ENCODE data around the gene SS18L1. TPM values are rescaled to one million over a fixed set of nuclear protein-coding genes. Genes with fewer than 3 reads are reported as not detected.

SS18L1 gene
- total RNA-seq, 6 donors from 2014 or later = 12.2 to 70.8 (median 19.7) TPM

DNA sequence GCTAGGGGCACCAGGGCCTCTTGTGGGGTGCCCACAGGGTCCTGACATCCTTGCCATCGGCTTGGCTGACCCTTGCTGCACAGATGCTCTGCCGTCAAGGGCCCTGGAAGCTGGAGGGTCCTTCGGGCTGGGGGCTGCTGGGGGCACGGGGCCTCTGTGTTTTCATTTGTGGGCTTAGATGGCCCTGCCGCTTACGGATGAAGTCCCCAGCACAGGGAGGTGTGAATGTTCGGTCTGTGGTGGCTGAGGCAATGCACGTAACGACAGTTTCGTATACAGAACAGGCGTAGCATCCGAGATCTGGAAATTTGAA, 14.5 kb downstream of the SS18L1 start:
- Histone ChIP-seq H3K27ac (no peak overlapping the region), H3K4me1 (peaks cover 0 to 10% (median 1%) of the 10 kb centered on the region in 4 donors), H3K27me3 (no peaks in the 10 kb centered on the region), H3K4me3 (no peak overlapping the region), H3K36me3 (peaks cover 0 to 48% (median 31%) of the 10 kb centered on the region in 4 donors), H3K9me3 (no peaks in the 10 kb centered on the region)
- 94 to 99% methylated on average over 8 to 9 of the region's 12 CpGs for WGBS, 2 donors
- no peak for DNase-seq
- TF ChIP-seq POLR2A (IDR thresholded peaks at IDR 0.05) (no peak), POLR2AphosphoS5 (IDR thresholded peaks at IDR 0.05) (no peak), EP300 (IDR thresholded peaks at IDR 0.05) (no peak)
- TF ChIP-seq, protein P1, sequence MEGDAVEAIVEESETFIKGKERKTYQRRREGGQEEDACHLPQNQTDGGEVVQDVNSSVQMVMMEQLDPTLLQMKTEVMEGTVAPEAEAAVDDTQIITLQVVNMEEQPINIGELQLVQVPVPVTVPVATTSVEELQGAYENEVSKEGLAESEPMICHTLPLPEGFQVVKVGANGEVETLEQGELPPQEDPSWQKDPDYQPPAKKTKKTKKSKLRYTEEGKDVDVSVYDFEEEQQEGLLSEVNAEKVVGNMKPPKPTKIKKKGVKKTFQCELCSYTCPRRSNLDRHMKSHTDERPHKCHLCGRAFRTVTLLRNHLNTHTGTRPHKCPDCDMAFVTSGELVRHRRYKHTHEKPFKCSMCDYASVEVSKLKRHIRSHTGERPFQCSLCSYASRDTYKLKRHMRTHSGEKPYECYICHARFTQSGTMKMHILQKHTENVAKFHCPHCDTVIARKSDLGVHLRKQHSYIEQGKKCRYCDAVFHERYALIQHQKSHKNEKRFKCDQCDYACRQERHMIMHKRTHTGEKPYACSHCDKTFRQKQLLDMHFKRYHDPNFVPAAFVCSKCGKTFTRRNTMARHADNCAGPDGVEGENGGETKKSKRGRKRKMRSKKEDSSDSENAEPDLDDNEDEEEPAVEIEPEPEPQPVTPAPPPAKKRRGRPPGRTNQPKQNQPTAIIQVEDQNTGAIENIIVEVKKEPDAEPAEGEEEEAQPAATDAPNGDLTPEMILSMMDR (IDR thresholded peaks at IDR 0.05) = no peak
- ATAC-seq (ENCODE audit: low FRiP score in 2 of 2) = no peak

DNA sequence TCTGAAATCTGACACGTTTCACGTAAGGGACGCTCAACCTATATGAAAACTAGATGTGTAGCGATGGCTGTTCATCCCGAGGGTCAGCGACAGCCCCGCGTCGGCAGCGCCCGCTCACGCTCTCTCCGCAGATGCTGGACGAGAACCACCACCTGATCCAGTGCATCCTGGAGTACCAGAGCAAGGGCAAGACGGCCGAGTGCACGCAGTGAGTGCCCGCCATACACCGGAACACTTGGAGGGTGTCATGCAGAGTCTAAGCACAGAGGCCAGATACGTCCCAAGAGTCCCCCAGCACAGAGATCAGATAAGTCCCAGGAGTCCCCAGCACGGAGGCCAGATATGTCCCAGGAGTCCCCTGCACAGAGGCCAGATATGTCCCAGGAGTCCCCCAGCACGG, 15.0 kb downstream of the SS18L1 start:
- Histone ChIP-seq H3K4me3 (no peak overlapping the region), H3K27me3 (no peaks in the 10 kb centered on the region), H3K27ac (no peak overlapping the region), H3K9me3 (no peaks in the 10 kb centered on the region), H3K4me1 (peaks cover 0 to 10% (median 1%) of the 10 kb centered on the region in 4 donors), H3K36me3 (peaks cover 0 to 53% (median 36%) of the 10 kb centered on the region in 4 donors)
- DNase-seq (peak in 1 of 2 donors; percentile 70), ATAC-seq (ENCODE audit: low FRiP score in 2 of 2) (no peak)
- WGBS, 2 donors = 92 to 97% methylated on average over 22 of the region's 22 CpGs
- no peak for TF ChIP-seq POLR2A (IDR thresholded peaks at IDR 0.05)

DNA sequence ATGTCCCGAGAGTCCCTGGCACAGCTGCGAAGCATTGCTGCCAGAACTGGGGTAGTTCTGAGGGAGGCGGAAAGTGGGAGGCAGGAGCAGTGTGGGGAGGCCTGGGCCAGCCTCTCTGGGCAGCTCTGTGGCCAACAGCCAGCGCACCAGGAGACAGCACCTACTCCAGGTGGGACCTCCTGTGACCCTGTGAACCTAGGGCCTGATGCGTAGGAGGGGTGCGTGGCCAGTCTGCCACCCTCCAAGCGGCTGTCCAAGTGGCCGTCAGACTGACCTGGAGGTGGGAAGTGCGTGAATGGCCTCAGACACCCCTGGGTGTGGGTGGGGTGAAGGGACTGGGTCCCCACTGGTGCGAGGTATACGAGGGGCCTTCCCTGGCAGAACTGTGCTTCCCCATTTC, 15.5 kb downstream of the SS18L1 start:
- 94 to 98% methylated on average over 7 to 11 of the region's 11 CpGs for WGBS, 2 donors
- Histone ChIP-seq H3K36me3 (peaks cover 0 to 58% (median 41%) of the 10 kb centered on the region in 4 donors), H3K27ac (no peak overlapping the region), H3K4me1 (peaks cover 0 to 10% (median 1%) of the 10 kb centered on the region in 4 donors), H3K9me3 (no peaks in the 10 kb centered on the region), H3K27me3 (no peaks in the 10 kb centered on the region), H3K4me3 (no peak overlapping the region)
- DNase-seq (peak in 1 of 2 donors; percentile 63), ATAC-seq (ENCODE audit: low FRiP score in 2 of 2) (no peak)
- no peak for TF ChIP-seq POLR2AphosphoS5 (IDR thresholded peaks at IDR 0.05)
- TF ChIP-seq EP300 (IDR thresholded peaks at IDR 0.05) = no peak
- TF ChIP-seq POLR2A (IDR thresholded peaks at IDR 0.05) = no peak
- TF ChIP-seq, protein P1 (IDR thresholded peaks at IDR 0.05) = no peak

GRCh38 chr20:62159839-62160238, 16.3 kb downstream of the SS18L1 start:
- no peak overlapping the region for H3K4me3 ChIP-seq
- TF ChIP-seq EP300 (IDR thresholded peaks at IDR 0.05) (no peak), POLR2A (IDR thresholded peaks at IDR 0.05) (no peak), POLR2AphosphoS5 (IDR thresholded peaks at IDR 0.05) (no peak)
- TF ChIP-seq, protein P1 (IDR thresholded peaks at IDR 0.05) = no peak
- no peak for DNase-seq
- H3K4me1 ChIP-seq = peaks cover 0 to 10% (median 1%) of the 10 kb centered on the region in 4 donors
- H3K27ac ChIP-seq = no peak overlapping the region
- no peak for ATAC-seq (ENCODE audit: low FRiP score in 2 of 2)
- H3K9me3 ChIP-seq = no peaks in the 10 kb centered on the region
- H3K27me3 ChIP-seq = no peaks in the 10 kb centered on the region
- peaks cover 0 to 61% (median 46%) of the 10 kb centered on the region in 4 donors for H3K36me3 ChIP-seq
- 80% methylated on average over 13 to 14 of the region's 14 CpGs for WGBS, 2 donors

GRCh38 chr20:62160253-62160652, 16.7 kb downstream of the SS18L1 start:
- H3K36me3 ChIP-seq = peaks cover 0 to 65% (median 48%) of the 10 kb centered on the region in 4 donors
- TF ChIP-seq POLR2AphosphoS5 (IDR thresholded peaks at IDR 0.05) (no peak), EP300 (IDR thresholded peaks at IDR 0.05) (no peak)
- TF ChIP-seq, protein P1 (IDR thresholded peaks at IDR 0.05) = no peak

More at GRCh38 chr20:62160253-62160652, 16.7 kb downstream of the SS18L1 start:
- Histone ChIP-seq H3K27me3 (no peaks in the 10 kb centered on the region), H3K27ac (no peak overlapping the region), H3K4me3 (no peak overlapping the region), H3K4me1 (peaks cover 0 to 10% (median 1%) of the 10 kb centered on the region in 4 donors), H3K9me3 (no peaks in the 10 kb centered on the region)
- 90 to 97% methylated on average over 8 to 9 of the region's 9 CpGs for WGBS, 2 donors
- DNase-seq (no peak), ATAC-seq (ENCODE audit: low FRiP score in 2 of 2) (no peak)

Measured in upper lobe of left lung (tissue), 6 donors.